ENCODE results near the gene COPS9.

The COPS9 gene

DNA sequence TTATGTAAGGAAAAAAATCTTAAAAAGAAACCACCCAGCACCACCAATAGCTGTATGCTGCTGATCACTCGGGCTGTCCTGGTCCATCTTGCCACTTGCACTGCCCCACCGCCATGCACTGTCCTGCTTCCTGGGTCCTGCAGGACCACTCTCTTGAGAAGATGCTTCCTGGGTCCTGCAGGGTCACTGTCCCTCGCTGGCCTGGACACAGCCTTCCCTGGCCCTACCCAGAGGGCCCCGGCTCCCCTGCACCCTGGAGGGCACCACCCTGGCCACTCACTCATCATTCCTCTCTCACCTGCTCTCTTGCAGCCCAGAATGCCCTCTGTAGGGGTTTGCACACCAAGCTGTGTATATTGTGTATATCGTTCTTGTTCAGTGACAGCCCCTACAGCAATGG is 6.8 kb upstream of the COPS9 start:
- TF ChIP-seq ZNF274 (IDR thresholded peaks at IDR 0.05; ENCODE audit: low read depth, low read length) = no peak
- no peak for TF ChIP-seq YY1 (IDR thresholded peaks at IDR 0.05; ENCODE audit: insufficient read depth, insufficient read length)
- H3K36me3 ChIP-seq (ENCODE audit: insufficient read depth, insufficient read length, low read length) = no peaks in the 10 kb centered on the region
- H3K9ac ChIP-seq (ENCODE audit: insufficient read length, low read depth) = no peak overlapping the region
- peaks cover 19% of the 10 kb centered on the region for H3K4me1 ChIP-seq (ENCODE audit: insufficient read depth, insufficient read length)
- H3K27me3 ChIP-seq (ENCODE audit: insufficient read depth, insufficient read length) = peaks cover 10% of the 10 kb centered on the region
- no peak overlapping the region for H3K4me3 ChIP-seq (ENCODE audit: insufficient read length, low read depth)
- no peak for DNase-seq (ENCODE audit: low read depth, low spot score)
- H3K9me3 ChIP-seq (ENCODE audit: insufficient read depth, low read length) = no peaks in the 10 kb centered on the region

DNA sequence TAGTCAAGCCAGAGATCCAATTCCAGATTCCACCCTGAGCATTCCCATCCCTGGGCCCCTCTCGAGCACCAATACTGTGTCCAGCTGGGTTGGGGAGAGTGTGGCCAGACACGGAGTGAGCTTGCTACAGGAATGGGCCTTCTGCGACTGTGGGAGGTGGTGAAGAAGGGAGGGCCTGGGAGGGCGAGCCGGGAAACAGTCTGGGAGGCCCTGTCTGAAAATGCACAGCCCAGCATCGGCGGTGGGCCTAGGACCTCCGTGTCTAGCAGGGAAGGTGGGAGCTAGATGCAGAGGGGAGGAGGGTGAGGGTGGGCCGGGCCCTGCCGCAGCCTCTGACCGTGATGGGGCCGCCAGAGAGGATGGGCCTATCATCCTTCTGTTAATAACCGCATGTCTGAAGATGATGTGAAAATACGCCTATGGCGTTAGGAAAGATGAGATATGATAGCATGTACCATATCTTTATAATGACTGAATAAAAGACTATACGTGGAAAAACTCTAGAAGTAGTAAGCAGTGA is 6.2 kb upstream of the COPS9 start:
- H3K9me3 ChIP-seq (ENCODE audit: insufficient read depth, low read length) = no peaks in the 10 kb centered on the region
- no peak for TF ChIP-seq SUZ12 (IDR thresholded peaks at IDR 0.05; ENCODE audit: extremely low read depth, insufficient read depth, insufficient read length)
- TF ChIP-seq ZNF274 (IDR thresholded peaks at IDR 0.05; ENCODE audit: low read depth, low read length) = no peak
- TF ChIP-seq YY1 (IDR thresholded peaks at IDR 0.05; ENCODE audit: insufficient read depth, insufficient read length) = no peak
- H3K4me3 ChIP-seq (ENCODE audit: insufficient read length, low read depth) = no peak overlapping the region
- DNase-seq (ENCODE audit: low read depth, low spot score) = no peak
- peaks cover 16% of the 10 kb centered on the region for H3K27me3 ChIP-seq (ENCODE audit: insufficient read depth, insufficient read length)
- no peak overlapping the region for H3K9ac ChIP-seq (ENCODE audit: insufficient read length, low read depth)
- peaks cover 19% of the 10 kb centered on the region for H3K4me1 ChIP-seq (ENCODE audit: insufficient read depth, insufficient read length)
- no peaks in the 10 kb centered on the region for H3K36me3 ChIP-seq (ENCODE audit: insufficient read depth, insufficient read length, low read length)

DNA sequence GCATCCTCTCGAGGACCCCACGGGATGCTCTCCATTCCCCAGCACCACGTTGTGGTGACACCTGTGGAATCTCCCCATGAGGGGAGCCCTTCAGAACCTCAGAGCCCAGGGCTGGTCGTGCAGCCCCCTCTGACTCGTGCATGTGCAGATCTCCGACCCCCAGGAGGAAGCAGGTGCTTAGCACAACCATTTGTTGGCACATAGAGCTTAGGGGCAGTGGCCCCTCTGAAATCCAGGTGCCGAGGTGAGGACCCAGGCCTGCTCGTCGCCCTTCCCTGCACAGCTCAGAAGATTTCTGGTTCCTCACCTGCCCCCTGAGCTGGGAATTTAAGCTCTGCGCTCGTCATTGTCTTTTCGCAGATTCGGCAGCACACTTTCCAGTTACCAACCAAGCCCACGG is 5.6 kb upstream of the COPS9 start:
- no peak for DNase-seq (ENCODE audit: low read depth, low spot score)
- Histone ChIP-seq H3K4me3 (ENCODE audit: insufficient read length, low read depth) (no peak overlapping the region), H3K9ac (ENCODE audit: insufficient read length, low read depth) (no peak overlapping the region), H3K36me3 (ENCODE audit: insufficient read depth, insufficient read length, low read length) (no peaks in the 10 kb centered on the region), H3K27me3 (ENCODE audit: insufficient read depth, insufficient read length) (peaks cover 21% of the 10 kb centered on the region), H3K4me1 (ENCODE audit: insufficient read depth, insufficient read length) (peaks cover 19% of the 10 kb centered on the region), H3K9me3 (ENCODE audit: insufficient read depth, low read length) (no peaks in the 10 kb centered on the region)
- no peak for TF ChIP-seq YY1 (IDR thresholded peaks at IDR 0.05; ENCODE audit: insufficient read depth, insufficient read length)
- TF ChIP-seq ZNF274 (IDR thresholded peaks at IDR 0.05; ENCODE audit: low read depth, low read length) = no peak
- TF ChIP-seq SUZ12 (IDR thresholded peaks at IDR 0.05; ENCODE audit: extremely low read depth, insufficient read depth, insufficient read length) = no peak

- peaks cover 19% of the 10 kb centered on the region for H3K4me1 ChIP-seq (ENCODE audit: insufficient read depth, insufficient read length)
- H3K4me3 ChIP-seq (ENCODE audit: insufficient read length, low read depth) = no peak overlapping the region
Measured at GRCh38 chr2:240140920-240141319, 4.8 kb upstream of the COPS9 start.

DNA sequence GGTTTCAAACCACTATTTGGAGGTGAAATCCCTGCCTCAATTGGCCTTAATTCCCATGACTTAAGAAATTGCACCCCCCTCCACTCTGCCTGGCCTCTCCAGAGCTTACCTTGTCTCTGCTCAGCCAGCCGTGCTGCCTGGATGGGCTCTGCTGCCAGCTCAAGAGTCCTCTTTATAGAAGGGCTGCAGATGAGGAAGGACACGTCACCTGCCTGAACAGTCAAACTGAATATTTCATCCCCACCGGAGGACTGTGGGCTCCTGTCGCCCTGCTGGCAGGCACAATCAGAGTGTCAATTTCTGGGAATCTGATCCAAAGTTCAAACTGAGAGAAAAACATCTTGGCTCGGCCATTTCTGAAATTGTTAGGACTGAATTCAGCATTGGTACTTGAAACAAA is 4.4 kb upstream of the COPS9 start, which contains the start of gene OTOS:
TSS of gene OTOS (minus strand) at position 148 of the 400 bp plus-strand sequence. CDS start 332 bp downstream, outside the sequence.
- no peak for TF ChIP-seq SUZ12 (IDR thresholded peaks at IDR 0.05; ENCODE audit: extremely low read depth, insufficient read depth, insufficient read length)
- no peak within 1 kb of the TSS for H3K4me3 ChIP-seq (ENCODE audit: insufficient read length, low read depth)
- DNase-seq (ENCODE audit: low read depth, low spot score) = no peak
- H3K9ac ChIP-seq (ENCODE audit: insufficient read length, low read depth) = peak within 1 kb of the TSS; percentile 27
- H3K27me3 ChIP-seq (ENCODE audit: insufficient read depth, insufficient read length) = peaks cover 26% of the 10 kb centered on the region
- H3K36me3 ChIP-seq (ENCODE audit: insufficient read depth, insufficient read length, low read length) = no peaks in the 10 kb centered on the region
- peaks cover 19% of the 10 kb centered on the region for H3K4me1 ChIP-seq (ENCODE audit: insufficient read depth, insufficient read length)
- no peaks in the 10 kb centered on the region for H3K9me3 ChIP-seq (ENCODE audit: insufficient read depth, low read length)

More at GRCh38 chr2:240140920-240141319, 4.8 kb upstream of the COPS9 start:
- Histone ChIP-seq H3K9ac (ENCODE audit: insufficient read length, low read depth) (peak overlapping the region; percentile 27), H3K9me3 (ENCODE audit: insufficient read depth, low read length) (no peaks in the 10 kb centered on the region), H3K36me3 (ENCODE audit: insufficient read depth, insufficient read length, low read length) (no peaks in the 10 kb centered on the region), H3K27me3 (ENCODE audit: insufficient read depth, insufficient read length) (peaks cover 26% of the 10 kb centered on the region)
- TF ChIP-seq ZNF274 (IDR thresholded peaks at IDR 0.05; ENCODE audit: low read depth, low read length) = no peak
- no peak for TF ChIP-seq SUZ12 (IDR thresholded peaks at IDR 0.05; ENCODE audit: extremely low read depth, insufficient read depth, insufficient read length)
- no peak for TF ChIP-seq YY1 (IDR thresholded peaks at IDR 0.05; ENCODE audit: insufficient read depth, insufficient read length)
- no peak for DNase-seq (ENCODE audit: low read depth, low spot score)

- H3K4me1 ChIP-seq (ENCODE audit: insufficient read depth, insufficient read length) = peaks cover 19% of the 10 kb centered on the region
- TF ChIP-seq ZNF274 (IDR thresholded peaks at IDR 0.05; ENCODE audit: low read depth, low read length) (no peak), YY1 (IDR thresholded peaks at IDR 0.05; ENCODE audit: insufficient read depth, insufficient read length) (no peak), SUZ12 (IDR thresholded peaks at IDR 0.05; ENCODE audit: extremely low read depth, insufficient read depth, insufficient read length) (no peak)
- peaks cover 2% of the 10 kb centered on the region for H3K36me3 ChIP-seq (ENCODE audit: insufficient read depth, insufficient read length, low read length)
- no peak overlapping the region for H3K4me3 ChIP-seq (ENCODE audit: insufficient read length, low read depth)
- peak; percentile 61 for DNase-seq (ENCODE audit: low read depth, low spot score)
- H3K27me3 ChIP-seq (ENCODE audit: insufficient read depth, insufficient read length) = peaks cover 26% of the 10 kb centered on the region
- H3K9me3 ChIP-seq (ENCODE audit: insufficient read depth, low read length) = no peaks in the 10 kb centered on the region
- peak overlapping the region; percentile 24 for H3K9ac ChIP-seq (ENCODE audit: insufficient read length, low read depth)
Measured at GRCh38 chr2:240139666-240140393, 3.7 kb upstream of the COPS9 start.

DNA sequence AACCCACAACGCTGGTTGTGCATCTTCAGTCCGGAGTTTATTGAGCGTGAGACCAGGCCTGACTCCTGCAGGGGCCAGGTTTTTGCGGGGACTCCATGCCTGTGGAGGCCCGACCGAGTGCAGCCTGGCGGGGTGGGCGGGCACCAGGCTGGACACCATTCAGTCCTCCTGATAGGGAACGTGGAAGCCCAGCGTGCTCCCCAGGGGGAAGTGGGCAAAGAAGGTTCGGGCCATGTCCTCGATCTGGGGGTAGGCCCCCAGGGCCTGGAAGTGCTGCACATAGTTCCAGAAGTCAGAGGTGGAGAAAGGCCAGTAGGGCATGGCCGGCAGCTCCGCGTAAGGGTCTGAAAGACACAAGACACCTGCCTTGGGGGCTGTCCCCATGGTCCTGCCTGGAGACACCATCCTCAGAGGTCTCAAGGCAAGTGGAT is 2.9 kb upstream of the COPS9 start:
- DNase-seq (ENCODE audit: low read depth, low spot score) = no peak
- H3K9me3 ChIP-seq (ENCODE audit: insufficient read depth, low read length) = no peaks in the 10 kb centered on the region
- peaks cover 26% of the 10 kb centered on the region for H3K27me3 ChIP-seq (ENCODE audit: insufficient read depth, insufficient read length)
- no peak for TF ChIP-seq YY1 (IDR thresholded peaks at IDR 0.05; ENCODE audit: insufficient read depth, insufficient read length)
- TF ChIP-seq ZNF274 (IDR thresholded peaks at IDR 0.05; ENCODE audit: low read depth, low read length) = no peak
- no peak for TF ChIP-seq SUZ12 (IDR thresholded peaks at IDR 0.05; ENCODE audit: extremely low read depth, insufficient read depth, insufficient read length)
- H3K36me3 ChIP-seq (ENCODE audit: insufficient read depth, insufficient read length, low read length) = peaks cover 10% of the 10 kb centered on the region
- H3K4me3 ChIP-seq (ENCODE audit: insufficient read length, low read depth) = no peak overlapping the region
- H3K4me1 ChIP-seq (ENCODE audit: insufficient read depth, insufficient read length) = peaks cover 19% of the 10 kb centered on the region
- H3K9ac ChIP-seq (ENCODE audit: insufficient read length, low read depth) = peak overlapping the region; percentile 24

All from NT2/D1 (cell line).